GM23338 (cell line): Measurements from ENCODE around the gene TBL3. TPM values are rescaled to one million over a fixed set of nuclear protein-coding genes. Genes with fewer than 3 reads are reported as not detected.

Source experiments
- ATAC-seq: fragments of 200-7000 bp; cut with Tn5 transposase; 3 replicates; pipeline ENCODE4 v1.9.1; 2020
- DNase-seq: peaks from one replicate; pipeline ENCODE4 v3.0.0-alpha.2; 2015; ENCODE audit warnings: low spot score
- H2AFZ ChIP-seq: fragments of 200-600 bp; sonication (generic); 2 replicates; pipeline ENCODE4 v1.8.0; 2016; ENCODE audit warnings: antibody characterized with exemption, mild to moderate bottlenecking, moderate library complexity
- H3F3A ChIP-seq: fragments of 200-600 bp; sonication (generic); replicated peaks from 2 replicates; pipeline ENCODE4 v1.8.0; 2017; ENCODE audit warnings: antibody characterized with exemption, mixed run types, low read depth
- H3K27ac ChIP-seq: fragments of 200-600 bp; sonication (generic); 2 replicates; pipeline ENCODE4 v1.6.1; 2016; ENCODE audit warnings: low read depth
- H3K27me3 ChIP-seq: fragments of 200-600 bp; sonication (generic); 2 replicates; pipeline ENCODE4 v1.8.0; 2016; ENCODE audit warnings: mild to moderate bottlenecking, mixed run types, moderate library complexity; ENCODE audit not compliant: insufficient read depth
- H3K36me3 ChIP-seq: fragments of 200-600 bp; sonication (generic); 2 replicates; pipeline ENCODE4 v1.8.0; 2016; ENCODE audit warnings: mild to moderate bottlenecking; ENCODE audit not compliant: insufficient read depth
- H3K4me1 ChIP-seq: fragments of 200-600 bp; sonication (generic); 2 replicates; pipeline ENCODE4 v1.8.0; 2016; ENCODE audit warnings: mild to moderate bottlenecking, moderate library complexity; ENCODE audit not compliant: insufficient read depth
- H3K4me2 ChIP-seq: fragments of 200-600 bp; sonication (generic); 2 replicates; pipeline ENCODE4 v1.7.1; 2017; ENCODE audit warnings: mixed run types
- H3K4me3 ChIP-seq: fragments of 200-600 bp; sonication (generic); 2 replicates; pipeline ENCODE4 v1.6.1; 2016; ENCODE audit warnings: mixed run types
- H3K79me2 ChIP-seq: fragments of 200-600 bp; sonication (generic); replicated peaks from 2 replicates; pipeline ENCODE4 v1.8.0; 2017; ENCODE audit warnings: mild to moderate bottlenecking; ENCODE audit not compliant: insufficient read depth
- H3K9me2 ChIP-seq: fragments of 200-600 bp; sonication (generic); 2 replicates; pipeline ENCODE4 v1.8.0; 2017; ENCODE audit not compliant: insufficient read depth
- H4K20me1 ChIP-seq: fragments of 200-600 bp; sonication (generic); replicated peaks from 2 replicates; pipeline ENCODE4 v1.8.0; 2017; ENCODE audit warnings: mild to moderate bottlenecking; ENCODE audit not compliant: insufficient read depth
- H3K27ac Mint-ChIP-seq: 2 replicates; pipeline ENCODE4 v1.8.0; 2020; ENCODE audit warnings: inconsistent platforms, mild to moderate bottlenecking, moderate library complexity, mixed read lengths
- H3K27me3 Mint-ChIP-seq: 3 replicates; pipeline ENCODE4 v1.8.0; 2022; ENCODE audit warnings: low read depth, mild to moderate bottlenecking, moderate library complexity, mixed read lengths, inconsistent platforms; ENCODE audit not compliant: insufficient read depth, poor library complexity
- H3K36me3 Mint-ChIP-seq: 3 replicates; pipeline ENCODE4 v1.8.0; 2021; ENCODE audit warnings: low read depth, mild to moderate bottlenecking, inconsistent platforms, moderate library complexity, mixed read lengths
- H3K4me1 Mint-ChIP-seq: 3 replicates; pipeline ENCODE4 v1.8.0; 2020; ENCODE audit warnings: mild to moderate bottlenecking, inconsistent platforms, mixed read lengths
- H3K4me3 Mint-ChIP-seq: 3 replicates; pipeline ENCODE4 v1.8.0; 2021; ENCODE audit warnings: moderate library complexity, mild to moderate bottlenecking, inconsistent platforms, mixed read lengths
- H3K9me3 Mint-ChIP-seq: 3 replicates; pipeline ENCODE4 v1.8.0; 2020; ENCODE audit warnings: moderate library complexity, mild to moderate bottlenecking, inconsistent platforms, mixed read lengths
- CREB1 ChIP-seq: fragments of 250-450 bp; sonication (Bioruptor Pico); IDR thresholded peaks from 2 replicates; pipeline ENCODE4 v1.5.0; 2020; ENCODE audit warnings: low read depth, mild to moderate bottlenecking, moderate library complexity
- CTCF ChIP-seq, 2 experiments: fragments of 200-600 bp in 1 of 2; sonication (generic) in 1 of 2; conservative IDR thresholded peaks; 2 replicates each; pipeline versions ENCODE4 v1.5.1 to v1.6.1; 2016 to 2017; ENCODE audit warnings: antibody characterized with exemption in 2 of 2, low read depth in 2 of 2, mild to moderate bottlenecking in 2 of 2, moderate library complexity in 1 of 2
- ETS1 ChIP-seq: IDR thresholded peaks from 2 replicates; pipeline ENCODE4 v1.6.1; 2016; ENCODE audit warnings: antibody characterized with exemption
- EZH2 ChIP-seq: fragments of 200-600 bp; sonication (generic); IDR thresholded peaks from one replicate; pipeline ENCODE4 v1.8.0; 2017; ENCODE audit warnings: antibody characterized with exemption, mild to moderate bottlenecking, low read depth; ENCODE audit not compliant: unreplicated experiment
- EZH2phosphoT487 ChIP-seq: fragments of 200-600 bp; sonication (generic); IDR thresholded peaks from one replicate; pipeline ENCODE4 v1.8.1; 2018; ENCODE audit warnings: antibody characterized with exemption; ENCODE audit not compliant: unreplicated experiment
- JUNB ChIP-seq: IDR thresholded peaks from one replicate; pipeline ENCODE4 v1.6.1; 2016; ENCODE audit warnings: antibody characterized with exemption; ENCODE audit not compliant: unreplicated experiment
- NANOG ChIP-seq: IDR thresholded peaks from 2 replicates; pipeline ENCODE4 v1.6.1; 2016; ENCODE audit warnings: antibody characterized with exemption, borderline replicate concordance
- REST ChIP-seq: IDR thresholded peaks from one replicate; pipeline ENCODE4 v1.6.1; 2018; ENCODE audit warnings: antibody characterized with exemption; ENCODE audit not compliant: unreplicated experiment
- STAT1 ChIP-seq: IDR thresholded peaks from one replicate; pipeline ENCODE4 v1.6.1; 2016; ENCODE audit warnings: antibody characterized with exemption; ENCODE audit not compliant: unreplicated experiment
- ZNF114 ChIP-seq: fragments of 250-450 bp; sonication (Bioruptor Pico); IDR thresholded peaks from 2 replicates; pipeline ENCODE4 v1.5.0; 2020; ENCODE audit warnings: mild to moderate bottlenecking, moderate library complexity
- ZNF331 ChIP-seq: fragments of 250-450 bp; sonication (Bioruptor Pico); IDR thresholded peaks from 2 replicates; pipeline ENCODE4 v1.5.0; 2020; ENCODE audit warnings: low read depth, mild to moderate bottlenecking, moderate library complexity
- ZNF462 ChIP-seq: fragments of 250-450 bp; sonication (Bioruptor Pico); IDR thresholded peaks from 2 replicates; pipeline ENCODE4 v1.5.0; 2020; ENCODE audit warnings: mild to moderate bottlenecking, moderate library complexity
- polyA plus RNA-seq: library from polyadenylated mRNA; unstranded; fragments of >200 nt; fragmentation: Nextera tagmentation; extraction: Ambion mirVana; gene quantifications from 2 replicates; pipeline ENCODE4 v1.2.1, GENCODE V29; 2016
- total RNA-seq: library from RNA; depleted of rRNA; stranded (reverse); fragments of >200 nt; shearing (Covaris generic); gene quantifications from 2 replicates; pipeline ENCODE4 v1.2.3, GENCODE V29; 2014

TBL3 gene
- total and polyA plus RNA-seq, 2 experiments from 2014 or later: 67.0 to 157 TPM

- TF ChIP-seq JUNB: no peak
- TF ChIP-seq NANOG: no peak
- no peak for TF ChIP-seq CREB1 (CRISPR knock-in tag)
- TF ChIP-seq STAT1: no peak
- TF ChIP-seq ZNF331 (CRISPR knock-in tag): no peak
These were observed 52.2 kb downstream of the TBL3 start (continued) for GRCh38 chr16:2024032-2024420.

- Histone ChIP-seq H3K9me2 (no peaks in the 10 kb centered on the region), H2AFZ (no peak overlapping the region), H3K4me1 (no peaks in the 10 kb centered on the region; the same call in 1 of the 2 replicates), H3K27ac (no peak overlapping the region), H3K27me3 (peaks cover 55% of the 10 kb centered on the region), H3K36me3 (no peaks in the 10 kb centered on the region), H3K4me3 (no peak overlapping the region), H4K20me1 (no peaks in the 10 kb centered on the region), H3F3A (peaks cover 5% of the 10 kb centered on the region), H3K79me2 (no peaks in the 10 kb centered on the region), H3K4me2 (no peak overlapping the region)
- Mint-ChIP-seq H3K36me3 (peaks cover 3% of the 10 kb centered on the region; the same call in 1 of the 3 replicates), H3K27me3 (peaks cover 33% of the 10 kb centered on the region), H3K4me1 (peaks cover 14% of the 10 kb centered on the region), H3K9me3 (no peaks in the 10 kb centered on the region), H3K4me3 (no peak overlapping the region), H3K27ac (no peak overlapping the region)
- DNase-seq (no peak), ATAC-seq (no peak)
- TF ChIP-seq ZNF331 (CRISPR knock-in tag) (no peak), EZH2 (no peak), JUNB (no peak), ZNF114 (CRISPR knock-in tag) (no peak), ZNF462 (CRISPR knock-in tag) (no peak), EZH2phosphoT487 (no peak), CREB1 (CRISPR knock-in tag) (no peak), CTCF (conservative IDR thresholded peaks at IDR 0.05; ENCODE audit: low read depth in 2 of 2) (no peak), ETS1 (no peak), REST (no peak)
These were observed 53.4 kb downstream of the TBL3 start for GRCh38 chr16:2025251-2025650.
